Cortex of kidney (tissue), 1 donor: ENCODE measurements around the gene DENND2A.
"Not testable (repeated sequence)": the region's sequence is repeated elsewhere in the genome, so short reads cannot be mapped to it uniquely, and the experiment has no call there.

Experiments used
- DNase-seq: peaks from one replicate; lab custom pipeline; 2025; lab: John Stamatoyannopoulos, UW

Gene DENND2A

DNA sequence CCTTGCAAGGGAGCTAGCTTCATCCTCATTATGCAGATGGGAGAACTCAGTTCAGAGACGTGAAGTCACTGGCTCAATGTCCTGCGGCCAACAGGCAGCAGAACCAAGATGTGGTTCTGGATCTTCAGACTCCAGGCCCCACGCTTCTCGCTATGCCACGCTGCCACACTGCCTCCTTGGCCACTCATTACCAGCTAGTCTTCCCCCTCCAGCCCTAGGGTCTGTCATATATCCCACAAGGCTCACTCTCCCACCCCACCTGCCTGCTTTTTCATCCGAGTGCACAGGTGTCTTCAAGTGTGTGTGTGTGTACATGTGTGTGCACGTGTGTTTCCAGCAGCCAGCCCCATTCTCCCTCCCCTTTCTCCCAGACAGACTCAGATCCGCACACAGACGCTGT, 53.4 kb downstream of the DENND2A start:
- no peak for DNase-seq

- DNase-seq = no peak
Measured at GRCh38 chr7:140586516-140586915, 54.1 kb downstream of the DENND2A start.

DNA sequence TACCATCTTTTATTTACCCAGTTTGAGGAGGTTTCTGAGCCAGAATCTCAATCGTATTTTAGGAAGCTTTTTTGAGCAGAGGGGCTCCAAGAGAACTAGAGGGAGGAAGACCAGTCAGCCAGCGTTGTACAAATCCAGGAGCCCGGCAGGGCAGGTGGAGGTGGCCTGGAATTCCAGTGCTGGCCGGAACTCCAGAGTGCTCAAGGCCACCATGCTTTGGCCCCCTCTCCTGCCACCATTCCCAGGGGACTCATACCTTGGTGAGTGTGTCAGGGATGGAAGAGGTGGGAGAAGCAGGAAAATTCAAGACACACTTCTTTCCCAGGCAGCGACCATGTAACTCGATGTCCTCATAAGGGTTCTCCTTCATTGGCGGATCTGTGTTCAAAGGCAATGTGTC, 55.3 kb downstream of the DENND2A start:
- no peak for DNase-seq

DNA sequence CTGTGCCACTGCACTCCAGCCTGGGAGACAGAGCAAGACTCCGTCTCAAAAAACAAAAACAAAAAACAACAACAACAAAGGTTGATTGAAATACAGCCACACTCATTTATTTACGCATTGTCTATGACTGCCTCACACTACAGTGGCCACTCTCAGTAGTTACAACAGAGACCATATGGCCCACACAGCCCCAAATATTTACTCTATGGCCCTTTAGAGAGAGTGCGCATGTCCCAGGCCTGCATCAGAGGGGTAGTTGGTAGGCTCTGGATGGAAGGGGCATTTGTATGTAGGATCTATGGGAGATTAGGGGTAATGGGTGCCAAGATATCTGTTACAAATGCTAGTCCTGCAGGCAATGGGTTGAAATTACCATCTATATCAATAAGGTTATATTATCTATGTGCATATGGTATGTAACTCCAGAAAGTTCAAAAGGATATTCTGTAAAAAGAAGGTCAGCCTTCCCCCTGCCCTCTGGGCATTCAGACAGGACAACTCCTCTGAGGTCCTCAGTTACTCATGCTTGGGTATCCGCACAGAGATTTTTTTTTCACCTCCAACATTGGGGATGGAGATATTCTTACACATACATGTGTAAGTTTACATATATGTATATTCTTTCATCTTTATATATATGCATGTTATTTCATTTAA, 56.3 kb downstream of the DENND2A start:
- no peak for DNase-seq

DNA sequence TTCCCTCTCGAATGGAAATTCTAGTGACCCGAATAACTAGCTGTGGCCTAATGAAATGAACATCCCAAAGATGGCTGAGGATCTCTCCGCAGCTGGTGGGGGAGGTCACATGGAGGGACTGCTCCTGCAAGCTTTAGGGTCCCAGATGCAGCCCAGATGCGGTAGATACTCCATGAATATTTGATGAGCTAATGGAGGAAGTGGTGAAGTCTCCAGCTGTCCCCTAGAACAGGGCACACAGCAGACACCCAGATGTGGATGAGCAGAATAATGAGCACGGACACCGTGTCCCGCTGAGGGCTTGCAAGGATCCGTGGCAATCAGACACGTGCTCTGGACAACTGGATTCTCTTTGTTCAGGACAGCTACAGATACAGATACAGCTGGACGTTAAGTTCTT, 59.2 kb downstream of the DENND2A start:
- DNase-seq = no peak

- no peak for DNase-seq
Measured at GRCh38 chr7:140577651-140578050, 63.0 kb downstream of the DENND2A start.

DNA sequence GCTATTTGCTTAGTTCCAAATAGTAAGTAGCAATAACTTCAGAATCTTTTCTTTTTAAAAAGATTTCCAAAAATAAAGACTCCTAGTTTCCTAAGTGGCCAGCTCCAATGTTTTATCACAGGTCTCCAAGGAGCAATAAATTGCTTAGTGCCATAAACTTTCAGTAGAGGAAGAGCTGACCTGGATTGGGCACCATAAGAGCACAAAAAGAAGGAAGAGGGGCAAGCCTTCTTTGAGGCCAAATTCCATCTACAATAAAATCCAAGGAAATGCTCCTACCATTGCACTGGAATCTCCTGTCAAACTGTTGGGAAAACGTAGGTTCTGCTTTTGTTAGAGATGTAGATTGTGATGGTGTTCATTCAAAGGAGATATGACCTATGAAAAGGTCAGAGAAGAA, 64.0 kb downstream of the DENND2A start:
- DNase-seq = no peak

- no peak for DNase-seq
Measured at GRCh38 chr7:140571538-140572122, 69.0 kb downstream of the DENND2A start.

DNA sequence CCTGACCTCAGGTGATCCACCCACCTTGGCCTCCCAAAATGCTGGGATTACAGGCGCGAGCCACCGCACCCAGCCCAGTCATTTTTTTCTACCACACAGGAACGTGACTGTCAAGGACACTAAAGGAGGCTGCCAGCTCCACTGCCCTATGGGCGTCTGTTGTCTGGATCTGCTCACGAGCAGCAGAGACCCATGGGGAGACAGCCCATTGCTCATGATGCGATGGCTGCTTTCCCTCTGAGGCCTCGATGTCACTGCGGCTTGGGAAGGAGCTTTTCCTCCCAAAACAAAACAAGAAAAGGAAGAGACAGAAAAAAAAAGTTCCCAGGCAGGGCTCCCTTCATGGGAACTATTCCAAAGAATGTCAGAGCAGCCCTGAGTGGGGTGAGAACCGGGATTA, 70.5 kb downstream of the DENND2A start:
- DNase-seq = no peak

DNA sequence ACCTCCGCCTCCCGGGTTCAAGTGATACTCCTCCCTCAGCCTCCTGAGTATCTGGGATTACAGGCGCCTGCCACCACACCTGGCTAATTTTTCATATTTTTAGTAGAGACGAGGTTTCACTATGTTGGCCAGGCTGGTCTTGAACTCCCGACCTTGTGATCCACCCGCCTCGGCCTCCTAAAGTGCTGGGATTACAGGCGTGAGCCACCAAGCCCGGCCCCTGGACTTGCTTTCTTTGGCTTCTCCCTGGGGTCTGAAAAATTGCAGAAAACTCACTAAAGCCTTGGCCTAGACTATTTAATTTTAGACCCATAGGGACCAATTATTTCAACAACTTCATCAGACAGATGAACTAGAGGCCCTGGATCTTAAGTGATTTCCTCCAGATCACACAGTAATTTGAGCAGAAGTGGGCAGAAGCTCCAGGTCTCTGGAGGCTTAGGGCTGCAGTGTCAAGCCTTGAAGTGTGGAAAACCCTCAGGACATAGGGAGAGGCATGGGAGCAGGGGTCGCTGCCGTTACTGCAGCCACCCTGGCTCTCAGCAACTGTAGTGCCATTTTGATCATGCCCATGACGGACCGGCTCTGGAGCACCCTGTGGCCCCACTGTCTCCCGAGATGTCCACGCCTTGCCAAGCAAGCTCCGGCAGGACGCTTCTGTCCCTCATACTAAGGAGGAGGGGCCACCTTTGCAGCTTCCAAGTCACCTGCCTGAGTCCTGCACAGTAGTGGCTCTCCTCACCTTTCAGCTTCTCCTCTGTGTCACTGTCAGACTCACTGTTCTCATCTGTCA, 72.4 kb downstream of the DENND2A start:
- no peak for DNase-seq

GRCh38 chr7:140566186-140566585, 74.4 kb downstream of the DENND2A start:
- not testable (repeated sequence) for DNase-seq

- DNase-seq = not testable (repeated sequence)
Measured at GRCh38 chr7:140565761-140566160, 74.9 kb downstream of the DENND2A start.

DNA sequence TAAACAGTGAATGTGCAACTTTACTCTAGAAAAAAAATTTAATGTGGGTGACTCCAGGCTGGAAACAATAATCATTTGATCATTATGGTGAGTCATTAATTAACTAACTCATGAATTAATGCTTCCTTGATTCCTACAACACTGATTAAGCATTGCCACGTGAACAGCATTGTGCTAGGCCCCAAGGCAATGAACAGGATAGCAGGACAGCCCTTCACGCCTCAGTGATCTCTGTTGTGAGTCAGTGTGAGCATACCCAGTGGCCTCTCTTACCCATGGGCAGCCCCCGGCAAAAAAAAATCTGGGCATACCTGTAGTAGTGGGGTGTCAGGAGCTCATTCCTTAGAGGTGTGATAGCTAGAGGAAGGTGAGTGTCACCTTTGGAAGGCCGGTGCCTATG, 76.0 kb downstream of the DENND2A start:
- DNase-seq = no peak

- DNase-seq = no peak
Measured at GRCh38 chr7:140562926-140563481, 77.6 kb downstream of the DENND2A start.

GRCh38 chr7:140559410-140559809, 81.2 kb downstream of the DENND2A start:
- DNase-seq = no peak

DNA sequence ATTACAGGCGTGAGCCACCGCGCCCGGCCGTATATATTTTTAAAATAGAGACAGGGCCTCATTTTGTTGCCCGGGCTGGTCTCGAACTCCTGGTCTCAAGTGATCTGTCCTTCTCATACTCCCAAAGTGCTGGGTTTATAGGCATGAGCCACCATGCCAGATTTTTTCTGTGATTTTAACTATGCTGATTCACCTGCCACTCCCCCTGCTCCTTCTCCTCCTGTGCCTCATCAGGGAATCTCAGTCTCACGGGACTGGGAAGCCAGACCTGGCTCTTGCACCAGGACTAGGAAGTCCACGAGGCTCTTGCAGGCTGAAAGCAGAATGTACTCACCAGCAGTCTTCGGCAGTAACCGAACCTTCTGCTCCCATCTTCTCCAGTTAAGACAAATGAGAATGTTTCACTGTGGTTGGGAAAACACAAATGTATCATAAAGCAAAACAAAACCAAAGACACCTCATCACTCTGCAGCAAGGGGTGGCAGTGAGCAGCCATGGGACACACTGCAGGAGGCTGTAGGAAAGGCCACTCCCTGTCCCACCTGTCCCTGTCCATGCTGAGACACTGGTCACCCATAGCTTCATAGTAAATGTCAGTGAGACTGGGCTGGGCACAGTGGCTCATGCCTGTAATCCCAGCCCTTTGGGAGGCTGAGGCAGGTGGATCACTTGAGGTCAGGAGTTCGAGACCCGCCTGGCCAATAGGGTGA, 82.6 kb downstream of the DENND2A start:
- DNase-seq = no peak

- DNase-seq = no peak
Measured at GRCh38 chr7:140557069-140557468, 83.5 kb downstream of the DENND2A start.

DNA sequence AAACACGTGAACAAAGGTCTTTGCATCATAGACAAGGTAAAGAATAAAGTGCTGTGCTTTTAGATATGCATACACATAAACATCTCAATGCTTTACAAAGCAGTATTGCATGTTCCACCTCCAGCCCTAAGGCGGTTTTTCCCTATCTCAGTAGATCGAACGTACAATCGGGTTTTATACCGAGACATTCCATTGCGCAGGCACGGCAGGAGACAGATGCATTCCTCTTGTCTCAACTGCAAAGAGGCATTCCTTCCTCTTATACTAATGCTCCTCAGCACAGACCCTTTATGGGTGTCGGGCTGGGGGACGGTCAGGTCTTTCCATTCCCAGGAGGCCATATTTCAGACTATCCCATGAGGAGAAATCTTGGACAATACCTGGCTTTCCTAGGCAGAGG, 87.4 kb downstream of the DENND2A start:
- DNase-seq = not testable (repeated sequence)

DNA sequence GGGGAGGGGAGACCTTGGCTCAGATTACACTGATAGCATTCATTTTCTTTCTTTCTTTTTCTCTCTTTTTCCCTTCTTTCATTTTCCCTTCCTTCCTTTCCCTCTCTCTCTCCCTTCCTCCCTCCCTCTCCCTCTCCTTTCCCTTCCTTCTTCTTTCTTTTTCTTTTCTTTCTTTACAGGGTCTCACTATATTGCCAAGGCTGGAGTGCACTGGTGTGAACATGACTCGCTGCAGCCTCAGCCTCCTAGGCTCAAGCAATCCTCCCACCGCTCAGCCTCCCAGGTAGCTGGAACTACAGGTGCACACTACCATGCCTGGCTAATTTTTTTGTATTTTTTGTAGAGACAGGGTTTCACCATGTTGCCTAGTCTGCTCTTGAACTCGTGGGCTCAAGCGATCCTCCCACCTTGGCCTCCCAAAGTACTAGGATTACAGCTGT, 88.4 kb downstream of the DENND2A start:
- DNase-seq = no peak

GRCh38 chr7:140551355-140552239, 89.0 kb downstream of the DENND2A start:
- DNase-seq = no peak

- DNase-seq = no peak
Measured at GRCh38 chr7:140546947-140547346, 93.7 kb downstream of the DENND2A start.
